Glomerular endothelial cell (primary cell): Measurements from ENCODE around the gene MOG. TPM values are rescaled to one million over a fixed set of nuclear protein-coding genes. Genes with fewer than 3 reads are reported as not detected.

Experiments used
- total RNA-seq: library from RNA; depleted of rRNA; stranded (reverse); fragments of >200 nt; gene quantifications from 2 replicates; pipeline ENCODE4 v1.2.3, GENCODE V29; 2015

MOG gene
- total RNA-seq, 1 donor from 2014 or later: not detected

Other genes starting within 250 kb of the MOG start
- not detected in 2 replicates for gene OR12D1, start 242.2 kb upstream of the MOG start, total RNA-seq
- not detected in 2 replicates for gene OR10C1, start 217.8 kb upstream of the MOG start, total RNA-seq
- gene OR11A1, start 200.0 kb upstream of the MOG start, total RNA-seq: not detected in 2 replicates
- gene OR2H1, start 199.9 kb upstream of the MOG start, total RNA-seq: not detected in 2 replicates
- not detected in 2 replicates for gene MAS1L, start 169.1 kb upstream of the MOG start, total RNA-seq
- 9.2 and 52.4 TPM in 2 replicates for gene UBD, start 97.4 kb upstream of the MOG start, total RNA-seq
- not detected in 2 replicates for gene OR2H2, start 72.0 kb upstream of the MOG start, total RNA-seq
- 9.4 and 12.0 TPM in 2 replicates for gene GABBR1, start 23.9 kb upstream of the MOG start, total RNA-seq
- gene ZFP57, start 24.1 kb downstream of the MOG start, total RNA-seq: not detected in 2 replicates
- gene HLA-F, start 66.3 kb downstream of the MOG start, total RNA-seq: 11.2 and 33.7 TPM in 2 replicates
- not detected in 2 replicates for gene HLA-G, start 170.7 kb downstream of the MOG start, total RNA-seq